Measurements from ENCODE around the gene XPNPEP1.

The XPNPEP1 gene

GRCh38 chr10:109892117-109892516 is 31.2 kb downstream of the XPNPEP1 start:
- DNase-seq = no peak

- DNase-seq = no peak
Measured at GRCh38 chr10:109891105-109891504, 32.2 kb downstream of the XPNPEP1 start.

GRCh38 chr10:109889867-109890266 is 33.4 kb downstream of the XPNPEP1 start:
- DNase-seq = no peak

- no peak for DNase-seq
Measured at GRCh38 chr10:109887776-109888175, 35.5 kb downstream of the XPNPEP1 start.

GRCh38 chr10:109887243-109887642 is 36.1 kb downstream of the XPNPEP1 start:
- DNase-seq = no peak

GRCh38 chr10:109886781-109887140 is 36.5 kb downstream of the XPNPEP1 start:
- DNase-seq = no peak

GRCh38 chr10:109886037-109886780 is 37.1 kb downstream of the XPNPEP1 start:
- DNase-seq = no peak

- peak; percentile 19 to 27 (median 23) for DNase-seq
Measured at GRCh38 chr10:109883859-109884771, 39.2 kb downstream of the XPNPEP1 start.

GRCh38 chr10:109882251-109883057 is 40.9 kb downstream of the XPNPEP1 start:
- DNase-seq = no peak

- no peak for DNase-seq
Measured at GRCh38 chr10:109881769-109882057, 41.6 kb downstream of the XPNPEP1 start.

- DNase-seq = no peak
Measured at GRCh38 chr10:109880886-109881768, 42.2 kb downstream of the XPNPEP1 start.

GRCh38 chr10:109877546-109877945 is 45.8 kb downstream of the XPNPEP1 start:
- no peak for DNase-seq

GRCh38 chr10:109875828-109876821 is 47.2 kb downstream of the XPNPEP1 start:
- no peak for DNase-seq

GRCh38 chr10:109875151-109875568 is 48.2 kb downstream of the XPNPEP1 start:
- no peak for DNase-seq

GRCh38 chr10:109871476-109871875 is 51.8 kb downstream of the XPNPEP1 start:
- no peak for DNase-seq

GRCh38 chr10:109866995-109867635 is 56.2 kb downstream of the XPNPEP1 start:
- no peak for DNase-seq

GRCh38 chr10:109866168-109866994 is 56.9 kb downstream of the XPNPEP1 start:
- no peak for DNase-seq

- no peak for DNase-seq
Measured at GRCh38 chr10:109863775-109864174, 59.5 kb downstream of the XPNPEP1 start.

GRCh38 chr10:109862738-109863137 is 60.6 kb downstream of the XPNPEP1 start:
- DNase-seq = no peak

- DNase-seq = no peak
Measured at GRCh38 chr10:109862041-109862440, 61.3 kb downstream of the XPNPEP1 start.
